A549 treated with Hydrocortisone at 1 μM for 4 hours (cell line): ENCODE measurements around the gene GLUD1. TPM values are rescaled to one million over a fixed set of nuclear protein-coding genes. Genes with fewer than 3 reads are reported as not detected.

Experiments used
- total RNA-seq: library from RNA; stranded (reverse); fragments of 200-300 nt; extraction: Qiagen RNA extraction; gene quantifications from 5 replicates; pipeline ENCODE4 v1.2.3, GENCODE V29; 2022

Gene GLUD1
- 85.0 to 111 TPM (median 100.0 TPM) in 5 replicates for total RNA-seq

DNA sequence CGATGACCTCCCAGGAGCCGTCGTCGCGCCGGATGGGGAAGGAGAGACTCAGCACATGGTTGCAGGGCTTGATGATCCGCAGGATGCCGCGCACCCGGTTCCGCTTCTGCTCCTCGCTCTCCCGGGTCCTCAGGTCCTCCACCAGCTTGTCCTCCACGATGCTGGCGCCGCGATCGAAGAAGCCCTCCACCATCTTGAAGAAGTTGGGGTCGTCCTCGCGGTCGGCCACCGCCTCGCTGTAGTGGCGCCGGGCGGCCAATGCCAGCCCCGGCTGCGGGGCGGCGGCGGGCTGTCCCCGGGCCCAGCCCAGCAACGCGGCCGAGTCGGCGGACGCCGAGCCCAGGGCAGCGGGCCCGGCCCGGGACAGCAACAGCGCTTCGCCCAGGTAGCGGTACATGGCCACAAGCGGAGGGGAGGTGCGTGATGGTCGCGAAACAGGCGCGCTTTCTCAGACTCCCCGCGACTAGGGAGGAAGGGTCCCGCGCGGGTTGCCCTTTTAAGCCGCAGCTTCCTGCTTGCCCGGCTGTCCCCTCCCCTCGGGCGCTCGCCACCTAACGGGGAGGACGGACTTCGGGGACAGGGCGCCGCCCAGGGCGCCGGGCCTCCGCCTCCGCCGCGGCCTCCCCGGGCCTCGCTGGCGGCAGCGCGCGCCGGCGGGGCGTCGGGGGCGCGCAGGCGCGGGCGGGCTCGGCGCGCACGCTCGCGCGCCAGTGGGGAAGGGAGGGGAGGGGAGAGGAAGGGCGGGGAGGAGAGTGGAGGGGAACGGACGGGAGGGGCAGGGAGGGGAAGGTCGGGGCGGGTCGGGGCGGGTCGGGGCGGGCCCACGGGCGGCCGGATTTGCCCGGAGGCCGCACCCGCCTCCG, at the start of gene GLUD1, which contains the start of gene SHLD2:
TSS of gene GLUD1 (minus strand) at position 471 of the 863 bp plus-strand sequence. CDS start at position 397, 74 bp downstream.
TSS of gene SHLD2 (plus strand) at position 834 of the 863 bp plus-strand sequence. CDS start 56,149 bp downstream, outside the sequence.

DNA sequence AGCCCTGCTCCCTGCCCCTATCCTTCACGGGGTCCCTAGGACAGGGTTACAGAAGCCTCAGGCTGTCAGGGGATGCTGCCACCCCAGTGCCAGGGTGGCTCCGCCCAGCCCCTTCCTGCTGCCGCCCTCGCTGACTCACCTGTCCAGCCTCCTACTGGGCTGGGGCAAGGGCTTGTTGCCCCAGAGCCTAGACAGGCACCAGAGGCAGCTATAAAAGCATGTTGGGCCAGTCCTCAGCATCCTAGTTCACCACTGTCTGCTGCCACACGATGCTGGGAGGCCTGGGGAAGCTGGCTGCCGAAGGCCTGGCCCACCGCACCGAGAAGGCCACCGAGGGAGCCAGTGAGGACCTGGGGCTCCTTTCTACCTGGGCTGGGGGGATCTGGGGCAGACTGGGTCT, 74.6 kb downstream of the GLUD1 start, which contains the start of gene FAM25A:
TSS of gene FAM25A (plus strand) at position 239 of the 400 bp plus-strand sequence. CDS start at position 270, 31 bp downstream.

Other genes starting within 250 kb of the GLUD1 start
- 1.0 to 1.2 TPM (median 1.1 TPM) in 5 replicates for gene MMRN2, start 137.2 kb downstream of the GLUD1 start, total RNA-seq
- 10.1 to 15.2 TPM (median 13.5 TPM) in 5 replicates for gene SNCG, start 136.2 kb downstream of the GLUD1 start, total RNA-seq
- gene ADIRF, start 126.4 kb downstream of the GLUD1 start, total RNA-seq = 0.15 to 0.22 TPM in 2 of 5 replicates, not detected in the others
- gene FAM25A, start 74.5 kb downstream of the GLUD1 start, total RNA-seq = 0.50 to 0.52 TPM in 2 of 5 replicates, not detected in the others
- 23.7 to 32.8 TPM (median 25.2 TPM) in 5 replicates for gene SHLD2, start 363 bp upstream of the GLUD1 start, total RNA-seq
- gene NUTM2A, start 130.6 kb upstream of the GLUD1 start, total RNA-seq = 0.06 to 0.28 TPM (median 0.13 TPM) in 5 replicates